GM19238 (cell line): ENCODE results near the gene TCN1.
"Not testable (repeated sequence)": the region's sequence is repeated elsewhere in the genome, so short reads cannot be mapped to it uniquely, and the experiment has no call there.

Experiments
- DNase-seq: peaks from one replicate; pipeline ENCODE4 v3.0.0; 2011; ENCODE audit warnings: low spot score; ENCODE audit not compliant: insufficient read length

TCN1 gene, protein sequence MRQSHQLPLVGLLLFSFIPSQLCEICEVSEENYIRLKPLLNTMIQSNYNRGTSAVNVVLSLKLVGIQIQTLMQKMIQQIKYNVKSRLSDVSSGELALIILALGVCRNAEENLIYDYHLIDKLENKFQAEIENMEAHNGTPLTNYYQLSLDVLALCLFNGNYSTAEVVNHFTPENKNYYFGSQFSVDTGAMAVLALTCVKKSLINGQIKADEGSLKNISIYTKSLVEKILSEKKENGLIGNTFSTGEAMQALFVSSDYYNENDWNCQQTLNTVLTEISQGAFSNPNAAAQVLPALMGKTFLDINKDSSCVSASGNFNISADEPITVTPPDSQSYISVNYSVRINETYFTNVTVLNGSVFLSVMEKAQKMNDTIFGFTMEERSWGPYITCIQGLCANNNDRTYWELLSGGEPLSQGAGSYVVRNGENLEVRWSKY

DNA sequence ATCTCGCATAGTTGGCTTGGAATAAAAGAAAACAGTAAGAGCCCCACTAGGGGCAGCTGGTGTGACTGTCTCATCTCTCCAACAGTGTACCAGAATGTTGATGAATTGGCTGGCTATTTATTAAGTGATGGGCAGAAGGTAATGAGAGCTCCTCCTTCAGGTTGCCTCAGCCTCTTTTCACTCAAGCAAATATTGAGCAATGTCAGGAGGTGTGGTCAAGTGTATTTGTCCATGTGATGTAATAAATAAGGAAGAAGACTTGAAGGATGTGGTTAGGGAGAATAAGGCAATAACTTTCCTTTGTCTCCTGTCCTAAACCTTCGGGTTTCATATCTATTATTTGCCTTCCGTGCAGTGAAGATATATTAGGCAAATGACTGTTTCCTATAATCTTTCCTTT, at the start of gene TCN1:
TSS of gene TCN1 (minus strand) at position 91 of the 400 bp plus-strand sequence. CDS start at position 74, 17 bp downstream.
- no peak for DNase-seq

DNA sequence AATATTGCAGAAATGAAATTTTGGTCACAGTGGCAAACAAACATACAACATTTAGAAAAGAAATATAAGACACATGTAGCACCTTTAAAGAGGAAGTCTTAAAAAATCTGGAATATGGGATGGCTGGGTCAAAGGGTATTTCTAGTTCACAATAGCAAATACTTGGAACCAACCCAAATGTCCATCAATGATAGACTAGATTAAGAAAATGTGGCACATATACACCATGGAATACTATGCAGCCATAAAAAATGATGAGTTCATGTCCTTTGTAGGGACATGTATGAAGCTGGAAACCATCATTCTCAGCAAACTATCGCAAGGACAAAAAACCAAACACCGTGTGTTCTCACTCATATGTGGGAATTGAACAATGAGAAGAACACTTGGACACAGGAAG, 37.3 kb upstream of the TCN1 start:
- DNase-seq: not testable (repeated sequence)

DNA sequence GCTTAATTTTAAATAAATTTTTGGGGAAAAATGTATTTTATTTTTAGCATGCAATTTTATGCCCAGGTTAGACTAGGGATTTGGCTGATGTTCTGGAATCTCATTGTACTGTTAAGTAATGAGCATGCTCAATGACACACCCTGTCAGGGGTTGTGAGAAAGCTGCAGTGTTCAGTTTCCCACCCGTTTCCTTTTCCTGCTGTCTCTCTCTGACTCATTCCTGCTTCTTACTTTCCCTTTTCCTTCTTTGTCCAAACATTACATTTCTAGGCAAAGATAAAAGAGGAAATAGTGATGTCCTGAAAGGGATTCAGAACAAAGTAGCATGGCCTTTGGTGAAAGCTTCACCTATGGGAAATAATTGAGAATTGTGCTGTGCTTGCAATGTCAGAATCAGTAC, 35.0 kb upstream of the TCN1 start:
- no peak for DNase-seq

DNA sequence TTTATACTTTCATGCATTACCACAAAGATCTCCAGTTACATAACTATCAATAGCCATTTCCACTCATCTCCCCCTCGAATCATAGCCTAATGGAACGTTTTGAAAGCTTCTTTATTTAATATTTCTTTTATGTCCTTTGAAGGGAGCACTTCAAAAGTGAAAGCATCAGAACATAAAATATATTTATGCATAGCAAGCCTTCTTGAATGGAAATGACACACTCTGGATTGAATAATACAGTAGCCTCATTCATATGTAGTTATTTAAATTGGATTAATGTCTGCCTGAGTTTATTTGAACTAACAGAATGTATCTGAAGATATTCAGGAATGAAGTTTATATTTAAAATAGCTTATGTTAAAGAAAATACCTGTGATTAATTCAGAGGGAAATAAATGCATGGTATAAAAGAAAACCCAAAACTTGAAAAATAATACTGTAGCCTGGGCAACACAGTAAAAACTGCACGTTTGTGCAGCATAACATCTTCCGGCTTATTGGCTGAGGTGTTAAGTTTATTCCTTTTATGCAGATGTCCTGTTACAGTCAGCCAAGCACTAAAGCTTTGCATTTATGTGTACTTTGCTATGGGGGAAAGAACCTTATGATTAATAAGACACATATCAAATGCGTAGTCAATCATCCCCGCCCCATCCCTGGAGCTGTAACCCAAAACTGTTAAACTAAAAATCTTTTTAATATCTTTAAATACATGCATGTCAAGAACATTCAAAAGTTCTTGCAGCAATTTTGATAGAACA, 34.3 kb upstream of the TCN1 start:
- DNase-seq: no peak

DNA sequence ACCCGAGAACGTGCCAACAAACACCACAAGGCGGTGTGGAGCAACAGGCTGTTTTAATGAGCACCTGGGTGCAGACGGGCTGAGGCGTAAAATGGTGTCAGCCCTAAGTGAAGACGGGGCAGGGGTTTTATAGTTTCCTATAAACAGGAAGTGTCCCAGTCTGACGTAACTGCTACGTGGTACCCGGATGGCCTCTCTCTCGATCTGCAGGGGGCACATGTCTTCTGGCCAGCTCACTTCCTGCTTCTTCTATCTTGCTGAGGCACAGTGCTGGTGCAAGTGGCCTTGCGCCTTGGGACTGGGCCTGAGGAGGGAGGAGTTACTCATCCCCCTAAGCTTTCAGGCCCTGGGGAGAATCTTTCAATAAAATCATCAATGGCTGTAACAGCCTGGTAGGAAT, 33.2 kb upstream of the TCN1 start:
- no peak for DNase-seq

DNA sequence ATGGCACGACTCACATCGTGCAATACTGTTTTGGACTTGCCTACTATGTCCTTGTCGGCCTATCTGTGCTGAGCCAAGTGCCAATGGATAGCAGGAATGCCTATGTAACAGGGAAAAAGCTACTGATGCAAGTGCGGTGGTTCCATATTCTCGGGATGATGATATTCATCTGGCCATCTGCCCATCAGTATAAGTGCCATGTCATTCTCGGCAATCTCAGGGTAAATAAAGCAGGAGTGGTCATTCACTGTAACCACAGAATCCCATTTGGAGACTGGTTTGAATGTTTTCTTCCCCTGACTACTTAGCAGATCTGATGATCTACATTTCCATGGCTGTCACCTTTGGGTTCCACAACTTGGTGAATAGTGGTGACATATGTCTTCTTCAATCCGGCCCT, 32.4 kb upstream of the TCN1 start:
- no peak for DNase-seq

DNA sequence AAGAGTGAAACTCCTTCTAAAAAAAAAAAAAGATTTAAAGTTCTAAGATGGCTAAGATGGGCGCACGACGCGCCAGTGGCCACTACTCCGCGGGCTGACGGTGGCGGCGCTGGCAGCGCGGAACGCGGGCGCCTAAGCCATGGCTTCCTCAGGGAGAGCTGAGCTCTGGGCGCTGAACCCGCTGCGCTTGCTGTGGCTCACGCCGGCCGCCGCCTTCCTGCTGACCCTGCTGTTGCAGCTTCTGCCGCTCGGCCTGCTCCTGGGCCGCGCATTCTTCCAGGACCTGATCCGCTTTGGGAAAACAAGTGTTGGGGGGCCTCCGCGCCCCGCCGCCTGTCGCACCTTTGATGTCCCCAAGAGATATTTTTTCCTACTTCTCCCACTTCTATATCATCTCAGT, 31.8 kb upstream of the TCN1 start:
- no peak for DNase-seq

DNA sequence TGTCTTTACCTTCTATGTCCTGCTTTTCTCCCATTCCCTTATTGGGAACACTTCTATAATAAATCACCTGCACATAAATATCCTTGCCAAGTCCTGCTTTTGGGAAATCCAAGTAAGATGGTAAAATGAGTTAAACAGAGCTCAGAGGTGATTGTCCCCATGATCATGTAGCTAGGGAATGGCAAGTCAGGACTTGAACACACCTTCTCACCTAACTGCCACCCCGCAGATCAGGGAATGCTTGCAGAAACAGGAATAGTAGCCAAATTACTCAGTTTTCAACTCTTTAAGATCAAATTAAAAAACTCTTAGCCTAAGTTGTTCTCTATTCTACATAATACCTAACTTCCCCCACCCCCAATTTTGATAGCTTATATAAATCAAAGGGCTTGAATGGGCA, 28.3 kb upstream of the TCN1 start:
- DNase-seq: no peak

DNA sequence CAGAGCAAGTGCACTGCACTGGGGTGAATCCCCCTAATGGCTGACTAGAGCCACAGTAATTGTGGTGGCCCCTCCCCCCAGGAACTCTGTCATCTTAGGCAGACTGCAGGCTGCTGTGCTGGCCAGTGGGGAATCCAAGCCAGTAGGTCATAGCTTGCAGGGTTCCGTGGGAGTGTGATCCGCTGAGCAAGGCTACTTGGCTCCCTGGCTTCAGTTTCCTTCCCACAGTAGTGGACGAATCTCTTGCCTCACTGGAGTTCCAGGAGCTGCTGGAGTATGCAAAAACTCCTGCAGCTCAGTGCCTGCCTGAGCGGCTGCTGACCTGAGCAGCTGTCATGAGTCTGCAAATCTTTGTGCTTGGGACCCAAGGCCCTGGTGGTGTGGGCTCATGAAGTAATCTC, 25.5 kb upstream of the TCN1 start:
- no peak for DNase-seq

DNA sequence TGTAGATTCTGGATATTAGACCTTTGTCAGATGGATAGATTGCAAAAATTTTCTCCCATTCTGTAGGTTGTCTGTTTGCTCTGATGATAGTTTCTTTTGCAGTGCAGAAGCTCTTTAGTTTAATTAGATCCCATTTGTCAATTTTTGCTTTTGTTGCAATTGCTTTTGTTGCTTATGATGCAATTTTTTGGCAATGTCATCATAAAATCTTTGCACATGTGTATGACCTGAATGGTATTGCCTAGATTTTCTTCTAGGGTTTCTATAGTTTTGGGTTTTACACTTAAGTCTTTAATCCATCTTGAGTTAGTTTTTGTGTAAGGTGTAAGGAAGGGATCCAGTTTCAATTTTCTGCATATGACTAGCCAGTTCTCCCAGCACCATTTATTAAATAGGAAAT, 20.9 kb upstream of the TCN1 start:
- DNase-seq: not testable (repeated sequence)

DNA sequence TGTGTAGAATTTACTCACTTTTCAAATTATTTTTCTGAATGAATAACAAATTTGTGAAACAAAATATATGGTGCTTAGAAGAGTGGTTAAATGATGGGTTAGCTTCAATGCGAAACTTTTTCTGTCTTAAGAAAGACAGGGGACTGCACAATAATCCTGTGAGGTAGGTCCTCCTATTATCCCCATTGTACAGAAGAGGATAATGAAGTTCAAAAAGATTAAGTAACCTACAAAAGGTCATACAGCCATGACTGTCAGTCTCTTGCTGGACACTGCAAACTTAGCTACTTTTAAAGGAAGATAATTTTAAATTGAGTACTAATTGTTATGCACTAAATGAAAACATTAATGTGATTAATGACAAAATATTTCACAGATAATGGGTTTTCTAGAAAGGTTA, 17.3 kb upstream of the TCN1 start:
- no peak for DNase-seq

DNA sequence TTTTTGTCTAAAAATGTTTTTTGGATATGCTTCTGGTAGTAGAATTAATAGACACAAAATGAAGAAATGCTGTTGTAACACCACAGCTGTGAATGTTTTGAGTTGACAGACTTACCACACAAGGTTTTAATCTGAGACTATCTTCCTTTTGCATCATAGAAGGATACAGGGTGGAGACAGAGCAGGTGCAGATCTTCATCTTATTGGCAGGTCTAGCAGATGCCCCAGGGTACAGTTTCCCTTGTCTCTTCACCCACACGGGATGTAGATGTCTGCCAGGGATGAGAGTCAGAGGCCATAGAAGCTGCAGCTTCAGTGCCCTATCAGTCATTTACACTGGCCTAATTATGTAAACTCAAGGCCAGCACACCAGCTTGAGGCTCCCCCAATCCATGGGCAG, 13.3 kb upstream of the TCN1 start:
- DNase-seq: no peak

DNA sequence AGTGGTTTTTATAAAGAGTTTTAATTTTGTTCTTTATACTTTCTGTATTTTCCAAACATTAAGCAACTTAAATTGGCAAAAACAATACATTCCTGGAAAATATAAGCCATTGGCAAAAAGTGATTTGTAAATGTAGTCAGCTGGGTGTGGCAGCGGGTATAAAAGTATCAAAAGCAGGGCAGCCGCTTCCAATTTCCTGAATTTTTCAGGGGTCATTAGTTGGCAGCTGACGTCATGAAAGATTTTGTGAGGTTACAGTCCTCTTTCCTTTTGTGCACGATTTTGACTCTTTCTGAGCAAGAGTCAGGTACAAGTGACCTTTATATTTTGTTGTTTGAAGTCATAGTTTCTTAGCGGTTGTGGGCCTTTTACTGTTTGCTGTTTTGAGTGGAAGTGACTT, 12.3 kb upstream of the TCN1 start, which contains the start of gene OOSP3:
TSS of gene OOSP3 (plus strand) at position 208 of the 400 bp plus-strand sequence. CDS start at position 235, 27 bp downstream.
- DNase-seq: no peak

DNA sequence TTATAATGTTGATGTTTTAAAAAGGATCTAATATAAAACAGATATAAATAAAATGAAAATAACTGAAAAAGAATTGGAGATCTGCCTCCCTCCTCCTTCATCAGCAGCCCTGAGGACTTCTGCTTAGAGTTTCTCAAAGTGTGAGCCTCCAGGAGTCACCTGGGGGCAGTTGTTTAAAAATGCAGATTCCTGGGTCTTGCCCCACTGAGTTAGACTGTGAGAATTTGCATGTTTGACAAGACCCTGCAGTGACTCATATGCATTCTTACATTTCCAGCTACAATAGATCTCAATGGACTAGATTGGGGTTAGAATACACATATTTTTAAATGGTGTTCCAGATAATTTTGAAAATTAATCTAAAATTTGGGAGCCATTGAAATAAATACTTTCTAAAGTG, 11.5 kb upstream of the TCN1 start:
- no peak for DNase-seq

DNA sequence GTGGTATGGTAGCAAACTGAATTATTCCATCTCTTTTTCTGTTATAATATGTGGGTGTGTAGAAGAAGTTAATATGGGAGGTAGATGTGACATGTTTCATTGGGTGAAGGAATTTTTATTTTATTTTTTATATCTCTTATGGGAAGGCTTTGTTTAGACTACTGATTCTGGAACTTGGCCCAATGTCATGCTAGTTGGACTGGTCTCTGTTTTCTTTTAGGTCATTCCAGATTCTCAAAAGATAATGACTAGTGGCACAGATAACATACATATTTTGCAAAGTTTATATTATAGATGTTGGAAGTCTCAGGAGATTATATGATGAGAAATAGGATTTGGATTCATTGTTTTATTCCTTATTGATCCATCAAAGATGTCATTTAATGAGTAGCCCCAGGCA, 11.0 kb upstream of the TCN1 start:
- DNase-seq: no peak

DNA sequence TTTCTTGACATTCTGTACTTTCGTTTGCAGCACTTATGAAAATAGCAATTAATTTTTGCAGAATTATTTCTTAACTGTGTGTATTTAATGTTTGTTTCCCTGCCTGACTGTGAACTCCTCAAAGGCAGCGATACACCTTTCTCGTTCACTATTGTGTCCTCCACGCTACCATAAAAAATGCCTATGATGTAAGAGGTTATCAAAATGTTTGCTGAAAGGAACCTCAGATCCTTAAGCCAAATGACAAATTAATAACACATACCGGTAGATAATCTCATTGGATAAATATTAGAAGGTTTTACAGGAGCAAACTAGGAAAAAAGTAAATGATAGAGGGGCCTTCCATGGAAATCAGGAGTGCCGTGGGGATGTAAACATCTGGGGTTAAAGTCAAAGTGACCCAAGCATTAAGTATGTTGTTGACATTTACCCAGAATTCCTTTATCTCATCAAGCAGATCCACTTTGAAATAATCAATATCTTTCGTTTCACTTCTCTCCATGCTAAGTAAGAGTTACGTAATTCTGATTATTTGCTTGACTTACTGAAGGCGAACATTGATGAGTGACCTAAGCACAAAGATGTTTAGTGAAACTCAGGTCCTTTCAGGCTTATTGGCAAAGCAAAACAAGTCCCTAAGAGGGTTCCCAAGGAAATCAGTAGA, 9.7 kb upstream of the TCN1 start:
- DNase-seq: no peak

DNA sequence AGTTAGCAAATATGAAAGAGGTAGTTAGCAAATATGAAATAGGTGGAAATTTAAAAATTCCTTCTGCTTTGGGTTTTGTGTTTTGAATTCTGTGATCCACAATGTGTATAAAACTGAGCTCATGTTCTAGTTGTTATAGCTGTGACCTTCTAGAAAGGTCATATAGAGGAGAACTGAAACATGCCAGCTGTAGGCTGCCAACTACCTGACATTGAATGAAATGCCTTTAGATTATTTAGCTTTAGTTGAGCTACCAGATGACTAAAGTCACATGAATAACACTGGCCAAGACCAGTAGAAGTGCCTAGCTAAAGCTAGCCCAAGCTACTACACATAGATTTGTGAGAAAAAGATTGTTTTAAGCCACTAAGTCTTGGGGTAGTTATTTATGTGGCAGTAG, 5.8 kb upstream of the TCN1 start:
- DNase-seq: no peak

DNA sequence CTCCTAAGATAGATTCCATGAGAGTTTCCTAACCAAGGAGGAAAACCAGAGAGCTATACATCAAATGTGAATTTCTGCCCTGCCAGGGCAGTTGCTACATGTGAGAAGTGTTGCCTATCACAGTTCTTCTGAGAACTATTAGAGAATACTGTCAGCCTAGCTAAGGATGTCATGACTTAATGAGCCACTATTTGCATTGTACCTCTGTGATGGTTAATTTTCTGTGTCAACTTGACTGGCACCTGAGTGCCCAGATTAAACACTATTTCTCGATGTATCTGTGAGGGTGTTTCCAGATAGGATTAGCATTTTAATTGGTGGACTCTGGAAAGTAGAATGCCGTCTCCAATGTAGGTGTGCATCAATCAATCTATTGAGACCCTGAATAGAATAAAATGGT, 1.7 kb upstream of the TCN1 start:
- no peak for DNase-seq

DNA sequence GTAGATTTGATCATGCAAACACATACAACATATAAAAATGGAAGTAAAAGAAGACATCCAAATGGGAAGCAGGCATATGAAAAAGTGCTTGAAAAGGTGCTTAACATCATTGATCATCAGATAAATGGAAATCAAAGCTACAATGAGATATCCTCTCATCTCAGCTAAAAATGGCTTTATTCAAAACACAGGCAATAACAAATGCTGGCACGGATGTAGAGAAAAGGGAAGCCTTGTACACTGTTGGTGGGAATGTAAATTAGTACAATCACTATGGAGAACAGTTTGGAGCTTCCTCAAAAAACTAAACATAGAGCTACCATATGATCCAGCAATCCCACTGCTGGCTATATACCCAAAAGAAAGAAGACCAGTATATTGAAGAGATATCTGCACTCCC, 549 bp upstream of the TCN1 start:
- no peak for DNase-seq

DNA sequence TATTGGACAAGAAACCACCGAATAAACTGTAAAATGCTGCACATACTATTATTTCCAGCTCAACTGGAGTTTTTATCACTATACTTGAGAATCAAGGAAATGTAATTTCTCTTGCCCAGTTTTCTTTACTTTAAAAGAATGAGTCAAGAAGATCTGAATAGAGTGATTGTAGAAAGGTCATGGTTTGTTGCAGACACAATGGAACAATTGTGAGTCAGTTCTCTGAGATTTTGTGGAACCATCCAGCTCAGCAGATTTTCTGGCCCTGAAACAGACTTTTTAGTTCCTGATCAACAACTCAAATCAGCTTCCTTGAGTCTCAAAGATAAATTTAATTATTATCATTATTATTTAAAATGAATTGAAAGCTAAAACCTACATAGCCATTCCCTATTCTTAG, 1.3 kb downstream of the TCN1 start:
- no peak for DNase-seq

DNA sequence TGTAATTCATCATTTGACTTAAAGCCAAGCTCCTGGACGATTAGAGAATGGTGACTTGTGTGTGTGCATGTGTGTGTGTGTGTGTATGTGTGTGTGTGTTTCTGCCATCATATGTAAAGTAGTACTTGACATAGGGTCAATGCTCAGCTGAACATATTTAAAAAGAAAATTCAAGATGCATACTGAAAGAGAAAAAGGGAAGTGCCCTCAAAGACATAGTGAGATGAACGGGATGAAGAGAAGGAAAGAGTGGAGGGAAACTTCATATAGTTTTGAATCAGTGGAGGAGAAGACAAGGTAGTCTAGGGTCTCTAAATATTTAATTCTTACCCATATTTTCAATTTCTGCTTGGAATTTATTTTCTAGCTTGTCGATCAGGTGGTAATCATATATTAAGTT, 4.0 kb downstream of the TCN1 start:
- no peak for DNase-seq

DNA sequence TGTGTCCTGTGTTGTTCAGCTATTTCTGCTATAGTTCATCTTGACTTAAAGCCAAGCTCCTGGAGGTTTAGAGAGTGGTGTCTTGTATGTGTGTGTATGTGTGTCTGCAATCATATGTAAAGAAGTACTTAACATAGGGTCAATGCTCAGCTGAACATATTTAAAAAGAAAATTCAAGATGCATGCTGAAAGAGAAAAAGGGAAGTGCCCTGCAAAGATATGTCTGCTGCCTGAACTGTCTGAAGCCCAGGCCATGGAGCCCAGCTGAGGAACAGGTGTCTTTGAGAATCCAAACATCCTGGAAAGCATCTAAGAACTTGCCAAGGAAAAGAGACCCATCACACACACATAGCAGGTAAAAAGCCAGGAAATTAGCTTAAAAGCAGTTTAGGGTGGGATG, 6.6 kb downstream of the TCN1 start:
- no peak for DNase-seq
